ENCODE results near the gene CECR2.
"Not testable (repeated sequence)": the region's sequence is repeated elsewhere in the genome, so short reads cannot be mapped to it uniquely, and the experiment has no call there.

CECR2 gene

GRCh38 chr22:17401728-17402127, 32.5 kb downstream of the CECR2 start:
- no peak for DNase-seq (ENCODE audit: low read depth in 1 of 2, low spot score in 1 of 2)

GRCh38 chr22:17402293-17402692, 33.0 kb downstream of the CECR2 start:
- no peak for DNase-seq (ENCODE audit: low read depth in 1 of 2, low spot score in 1 of 2)

- DNase-seq (ENCODE audit: low read depth in 1 of 2, low spot score in 1 of 2) = no peak
Measured at GRCh38 chr22:17403906-17404305, 34.6 kb downstream of the CECR2 start.

- DNase-seq (ENCODE audit: low read depth in 1 of 2, low spot score in 1 of 2) = no peak
Measured at GRCh38 chr22:17407643-17408042, 38.4 kb downstream of the CECR2 start.

GRCh38 chr22:17410576-17410975, 41.3 kb downstream of the CECR2 start:
- DNase-seq (ENCODE audit: low read depth in 1 of 2, low spot score in 1 of 2) = no peak

- no peak for DNase-seq (ENCODE audit: low read depth in 1 of 2, low spot score in 1 of 2)
Measured at GRCh38 chr22:17411213-17411612, 42.0 kb downstream of the CECR2 start.

- DNase-seq (ENCODE audit: low read depth in 1 of 2, low spot score in 1 of 2) = no peak
Measured at GRCh38 chr22:17412232-17412631, 43.0 kb downstream of the CECR2 start.

GRCh38 chr22:17418890-17419324, 49.6 kb downstream of the CECR2 start:
- DNase-seq (ENCODE audit: low read depth in 1 of 2, low spot score in 1 of 2) = no peak

- DNase-seq (ENCODE audit: low read depth in 1 of 2, low spot score in 1 of 2) = no peak
Measured at GRCh38 chr22:17419348-17419747, 50.1 kb downstream of the CECR2 start.

GRCh38 chr22:17422736-17423343, 53.6 kb downstream of the CECR2 start:
- DNase-seq (ENCODE audit: low read depth in 1 of 2, low spot score in 1 of 2) = no peak

GRCh38 chr22:17423616-17424015, 54.4 kb downstream of the CECR2 start:
- no peak for DNase-seq (ENCODE audit: low read depth in 1 of 2, low spot score in 1 of 2)

- not testable (repeated sequence) for DNase-seq (ENCODE audit: low read depth in 1 of 2, low spot score in 1 of 2)
Measured at GRCh38 chr22:17427528-17427927, 58.3 kb downstream of the CECR2 start.

- no peak for DNase-seq (ENCODE audit: low read depth in 1 of 2, low spot score in 1 of 2)
Measured at GRCh38 chr22:17429516-17429915, 60.3 kb downstream of the CECR2 start.

GRCh38 chr22:17430412-17430811, 61.2 kb downstream of the CECR2 start:
- no peak for DNase-seq (ENCODE audit: low read depth in 1 of 2, low spot score in 1 of 2)

- no peak for DNase-seq (ENCODE audit: low read depth in 1 of 2, low spot score in 1 of 2)
Measured at GRCh38 chr22:17431179-17431578, 61.9 kb downstream of the CECR2 start.

- DNase-seq (ENCODE audit: low read depth in 1 of 2, low spot score in 1 of 2) = no peak
Measured at GRCh38 chr22:17434856-17435255, 65.6 kb downstream of the CECR2 start.

GRCh38 chr22:17435375-17435774, 66.1 kb downstream of the CECR2 start:
- no peak for DNase-seq (ENCODE audit: low read depth in 1 of 2, low spot score in 1 of 2)

- no peak for DNase-seq (ENCODE audit: low read depth in 1 of 2, low spot score in 1 of 2)
Measured at GRCh38 chr22:17436382-17436980, 67.2 kb downstream of the CECR2 start.

GRCh38 chr22:17436981-17437412, 67.7 kb downstream of the CECR2 start:
- no peak for DNase-seq (ENCODE audit: low read depth in 1 of 2, low spot score in 1 of 2)

- no peak for DNase-seq (ENCODE audit: low read depth in 1 of 2, low spot score in 1 of 2)
Measured at GRCh38 chr22:17438026-17438425, 68.8 kb downstream of the CECR2 start.

GRCh38 chr22:17441326-17441725, 72.1 kb downstream of the CECR2 start:
- DNase-seq (ENCODE audit: low read depth in 1 of 2, low spot score in 1 of 2) = no peak

- no peak for DNase-seq (ENCODE audit: low read depth in 1 of 2, low spot score in 1 of 2)
Measured at GRCh38 chr22:17443405-17444203, 74.3 kb downstream of the CECR2 start.
